ENCODE data around the gene RBBP8NL.

RBBP8NL gene

DNA sequence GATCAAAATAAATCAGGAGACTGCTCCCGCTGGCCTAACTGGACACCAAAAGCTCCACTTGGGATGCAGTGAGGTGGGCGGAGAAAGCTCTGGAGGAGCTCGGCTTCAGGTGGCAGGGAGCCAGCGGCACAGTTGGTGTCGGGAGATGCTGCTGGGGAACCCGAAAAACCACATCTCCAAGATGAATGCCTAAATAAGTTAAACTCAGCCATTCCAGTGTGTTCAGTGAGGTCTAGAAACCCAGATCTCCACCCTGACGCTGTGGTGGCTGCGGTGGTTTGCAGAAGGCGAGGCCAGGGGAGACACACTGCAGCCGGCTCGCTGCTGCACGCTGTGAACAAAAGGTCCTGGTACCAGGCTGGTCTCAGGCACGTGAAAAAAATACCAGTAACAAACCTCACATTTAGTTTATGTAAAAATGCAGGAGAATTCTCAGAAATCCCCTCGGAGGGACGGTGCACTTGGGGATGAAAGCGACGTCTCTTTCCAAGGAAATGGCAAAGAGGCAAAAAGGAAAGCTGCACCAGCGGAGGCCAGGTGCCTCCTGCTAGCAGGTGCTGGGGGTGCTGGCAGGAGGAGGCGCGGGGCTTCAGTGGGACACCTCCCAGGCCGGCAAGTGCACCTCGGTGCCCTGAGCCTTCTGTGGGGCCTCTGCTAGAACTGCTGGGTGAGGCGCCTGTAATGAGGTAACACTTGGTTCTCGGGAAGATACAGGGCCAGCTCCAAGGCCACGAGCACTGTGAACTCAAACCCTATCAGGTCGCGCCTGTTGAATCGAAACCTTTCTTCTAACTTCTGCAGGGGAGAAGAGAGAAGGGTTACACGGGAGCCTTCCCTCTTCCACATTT is 36.8 kb downstream of the RBBP8NL start:
- TF ChIP-seq CTCF (IDR thresholded peaks at IDR 0.05; ENCODE audit: insufficient read depth, low read depth, low read length, missing control alignments): no peak
- H3K4me3 ChIP-seq (ENCODE audit: low read depth, low read length): no peak overlapping the region
- DNase-seq (ENCODE audit: low read depth): no peak

GRCh38 chr20:62389601-62390087 is 37.7 kb downstream of the RBBP8NL start:
- no peak for DNase-seq (ENCODE audit: low read depth)
- no peak overlapping the region for H3K4me3 ChIP-seq (ENCODE audit: low read depth, low read length)
- TF ChIP-seq CTCF (IDR thresholded peaks at IDR 0.05; ENCODE audit: insufficient read depth, low read depth, low read length, missing control alignments): no peak

GRCh38 chr20:62388839-62389600 is 38.3 kb downstream of the RBBP8NL start:
- no peak overlapping the region for H3K4me3 ChIP-seq (ENCODE audit: low read depth, low read length)

GRCh38 chr20:62387933-62388635 is 39.3 kb downstream of the RBBP8NL start:
- no peak for DNase-seq (ENCODE audit: low read depth)
- H3K4me3 ChIP-seq (ENCODE audit: low read depth, low read length): peak overlapping the region; percentile 74
- no peak for TF ChIP-seq CTCF (IDR thresholded peaks at IDR 0.05; ENCODE audit: insufficient read depth, low read depth, low read length, missing control alignments)

More at GRCh38 chr20:62388839-62389600, 38.3 kb downstream of the RBBP8NL start:
- no peak for TF ChIP-seq CTCF (IDR thresholded peaks at IDR 0.05; ENCODE audit: insufficient read depth, low read depth, low read length, missing control alignments)
- no peak for DNase-seq (ENCODE audit: low read depth)

DNA sequence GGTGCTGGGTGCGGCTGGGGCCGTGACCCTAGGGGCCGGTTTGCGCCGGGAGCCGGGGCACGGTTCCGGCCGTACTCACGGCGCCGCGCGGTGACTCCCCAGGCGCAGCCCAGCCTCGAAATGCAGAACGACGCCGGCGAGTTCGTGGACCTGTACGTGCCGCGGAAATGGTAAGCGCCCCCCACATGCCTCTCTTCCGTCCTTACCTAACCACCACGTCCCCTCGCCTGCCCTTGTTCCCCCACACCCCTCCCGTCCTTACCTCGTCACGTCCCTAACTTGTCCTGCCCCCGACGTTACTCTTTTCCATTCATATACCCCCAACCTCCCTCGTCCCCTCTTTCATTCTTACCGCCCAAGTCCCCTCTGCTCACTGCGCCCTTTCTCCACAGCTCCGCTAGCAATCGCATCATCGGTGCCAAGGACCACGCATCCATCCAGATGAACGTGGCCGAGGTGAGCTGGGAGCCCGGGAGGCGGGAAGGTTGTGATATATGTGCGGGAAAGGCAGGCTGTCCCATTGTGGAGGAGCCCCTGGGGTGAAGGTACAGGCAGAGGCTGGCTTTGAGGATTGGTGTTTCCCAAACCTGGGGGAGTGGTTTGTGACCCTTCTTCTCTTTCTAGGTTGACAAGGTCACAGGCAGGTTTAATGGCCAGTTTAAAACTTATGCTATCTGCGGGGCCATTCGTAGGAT is 40.0 kb downstream of the RBBP8NL start:
- no peak for TF ChIP-seq CTCF (IDR thresholded peaks at IDR 0.05; ENCODE audit: insufficient read depth, low read depth, low read length, missing control alignments)
- H3K4me3 ChIP-seq (ENCODE audit: low read depth, low read length): peak overlapping the region; percentile 74
- DNase-seq (ENCODE audit: low read depth): peak; percentile 43
